Gastrocnemius medialis (tissue), 4 donors: ENCODE results near the gene FGFBP2. TPM values are rescaled to one million over a fixed set of nuclear protein-coding genes. Genes with fewer than 3 reads are reported as not detected.

Experiments used
- ATAC-seq, 2 donors: fragments of 150-250 bp; one replicate each; pipeline ENCODE4 v1.9.1; 2016
- DNase-seq, 2 donors: peaks; one replicate each; pipeline ENCODE4 v3.0.0-alpha.2; 2019
- H3K27ac ChIP-seq, 4 donors: fragments of 200-600 bp; sonication (generic); 1 replicate in 1 of 4; 2 replicates in 3 of 4; pipeline ENCODE4 v1.5.1; 2016 to 2018; ENCODE audit warnings: mild to moderate bottlenecking in 2 of 4, moderate library complexity in 1 of 4
- H3K27me3 ChIP-seq, 3 donors: fragments of 200-600 bp; sonication (generic) in 2 of 3; 1 replicate in 1 of 3; 2 replicates in 2 of 3; pipeline versions ENCODE4 v1.5.1 to v1.6.0; 2016 to 2019; ENCODE audit warnings: mild to moderate bottlenecking in 1 of 3, moderate library complexity in 1 of 3
- H3K36me3 ChIP-seq, 2 donors: fragments of 200-600 bp; sonication (generic) in 1 of 2; one replicate each; pipeline ENCODE4 v1.5.1; 2017 to 2018
- H3K4me1 ChIP-seq, 2 donors: fragments of 200-600 bp; sonication (generic) in 1 of 2; one replicate each; pipeline ENCODE4 v1.5.1; 2016 to 2017; ENCODE audit warnings: mild to moderate bottlenecking in 2 of 2
- H3K4me3 ChIP-seq, 4 donors: fragments of 200-600 bp; sonication (generic) in 3 of 4; 1 replicate in 1 of 4; 2 replicates in 3 of 4; pipeline ENCODE4 v1.5.1; 2016 to 2019; ENCODE audit warnings: mild to moderate bottlenecking in 2 of 4
- H3K9me3 ChIP-seq, 3 donors: fragments of 200-600 bp; sonication (generic) in 2 of 3; 1 replicate in 1 of 3; 2 replicates in 2 of 3; pipeline ENCODE4 v1.5.1; 2016 to 2019
- CTCF ChIP-seq, 5 experiments: fragments of 450-650 bp in 3 of 5; fragments of 200-600 bp in 2 of 5; sonication (generic) in 2 of 5; IDR thresholded peaks in 4 of 5; conservative IDR thresholded peaks in 1 of 5; 1 replicate in 4 of 5; 2 replicates in 1 of 5; pipeline ENCODE4 v1.5.1; 2016 to 2019; ENCODE audit warnings: antibody characterized with exemption in 5 of 5, mild to moderate bottlenecking in 3 of 5, moderate library complexity in 3 of 5
- POLR2A ChIP-seq, 2 donors: fragments of 450-650 bp; IDR thresholded peaks; one replicate each; pipeline ENCODE4 v1.6.1; 2017; ENCODE audit warnings: antibody characterized with exemption in 2 of 2, mild to moderate bottlenecking in 2 of 2, moderate library complexity in 2 of 2
- in situ Hi-C, 4 donors: fragments of 200-750 bp; cut with MboI; loops; one replicate each; pipeline versions ENCODE4 v1.15.0 to v1.8.0; 2017; ENCODE audit warnings: low sequenced_read_pairs in 4 of 4
- intact Hi-C: fragments of 100-400 bp; cut with DNase I; formaldehyde crosslinking; loops from one replicate; pipeline ENCODE4 v1.15.1; 2023; ENCODE audit warnings: low total_unique reads
- total RNA-seq, 4 donors: library from RNA; depleted of rRNA; stranded (reverse); fragments of >200 nt; gene quantifications; one replicate each; pipeline versions ENCODE4 v1.1.0 to v1.2.3, GENCODE V29; 2016

FGFBP2 gene
- total RNA-seq, 4 donors from 2014 or later = 0.31 to 2.9 (median 1.1) TPM; not detected in 1

- DNase-seq = peak in 1 of 2 donors; percentile 49
- intact Hi-C loops = no loop called here
- H3K27me3 ChIP-seq = no peaks in the 10 kb centered on the region
- H3K4me1 ChIP-seq = no peaks in the 10 kb centered on the region
- no peaks in the 10 kb centered on the region for H3K9me3 ChIP-seq
- peak overlapping the region in 1 of 4 donors; percentile 20 for H3K4me3 ChIP-seq
- peak in 1 of 2 donors; percentile 98 for ATAC-seq
- in situ Hi-C loops = loop anchor here in 1 of 4 donors (25.0 kb wide), 1 partner anchor 502 kb away; no protein-coding TSS in a partner anchor
- TF ChIP-seq POLR2A (IDR thresholded peaks at IDR 0.05) = no peak
- TF ChIP-seq CTCF (IDR thresholded peaks at IDR 0.05 in 4 of 5, conservative IDR thresholded peaks at IDR 0.05 in 1 of 5) = no peak
- no peaks in the 10 kb centered on the region for H3K36me3 ChIP-seq
- H3K27ac ChIP-seq = no peak overlapping the region
Measured at GRCh38 chr4:15989424-15989823, 26.4 kb upstream of the FGFBP2 start.

DNA sequence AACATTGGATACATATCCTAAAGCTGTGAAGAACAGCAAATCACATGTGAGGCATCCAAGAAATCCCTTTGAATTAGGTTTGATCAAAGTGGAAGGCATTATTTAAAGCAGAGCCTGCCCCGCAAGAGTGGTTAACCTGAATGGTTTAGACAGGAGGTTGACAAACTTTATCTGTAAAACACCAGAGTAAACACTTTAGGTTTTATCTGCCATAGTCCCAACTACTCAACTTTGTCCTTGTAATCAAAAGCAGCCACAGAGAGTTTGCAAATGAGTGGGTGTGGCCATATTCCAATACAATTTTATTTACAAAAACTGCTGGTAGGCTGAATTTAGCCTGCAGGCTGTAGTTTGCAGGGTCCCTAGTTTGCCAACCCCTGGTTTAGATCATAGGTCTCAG lies 25.2 kb upstream of the FGFBP2 start:
- H3K36me3 ChIP-seq = no peaks in the 10 kb centered on the region
- in situ Hi-C loops (loop anchor here in 1 of 4 donors (25.0 kb wide), 1 partner anchor 501 kb away; no protein-coding TSS in a partner anchor), intact Hi-C loops (no loop called here)
- H3K4me1 ChIP-seq = no peaks in the 10 kb centered on the region
- DNase-seq = no peak
- ATAC-seq = no peak
- no peak overlapping the region for H3K27ac ChIP-seq
- no peaks in the 10 kb centered on the region for H3K27me3 ChIP-seq
- H3K9me3 ChIP-seq = no peaks in the 10 kb centered on the region
- TF ChIP-seq POLR2A (IDR thresholded peaks at IDR 0.05) = no peak
- TF ChIP-seq CTCF (IDR thresholded peaks at IDR 0.05 in 4 of 5, conservative IDR thresholded peaks at IDR 0.05 in 1 of 5) = no peak
- H3K4me3 ChIP-seq = no peak overlapping the region

DNA sequence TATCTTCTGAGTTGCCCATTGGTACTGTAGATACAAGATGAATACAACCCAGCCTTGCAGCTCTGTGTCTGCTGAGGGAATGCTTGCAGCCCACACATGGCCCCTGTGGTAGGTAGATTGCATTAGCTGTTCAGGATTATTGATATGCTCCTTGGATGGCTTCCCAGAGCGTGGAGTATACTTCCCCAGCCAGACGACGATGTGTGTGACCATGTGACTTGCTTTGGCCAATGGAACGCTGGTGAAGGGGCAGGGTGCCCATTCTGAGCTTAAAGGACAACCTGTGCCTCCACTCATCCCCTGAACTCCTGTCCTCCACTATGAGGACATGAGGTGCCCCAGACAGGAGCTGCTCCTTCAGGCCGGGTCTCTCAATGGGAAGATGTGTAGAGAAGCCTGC lies 23.9 kb upstream of the FGFBP2 start:
- Histone ChIP-seq H3K4me1 (no peaks in the 10 kb centered on the region), H3K36me3 (no peaks in the 10 kb centered on the region), H3K4me3 (no peak overlapping the region), H3K9me3 (no peaks in the 10 kb centered on the region), H3K27ac (no peak overlapping the region), H3K27me3 (no peaks in the 10 kb centered on the region)
- TF ChIP-seq POLR2A (IDR thresholded peaks at IDR 0.05) = no peak
- no peak for TF ChIP-seq CTCF (IDR thresholded peaks at IDR 0.05 in 4 of 5, conservative IDR thresholded peaks at IDR 0.05 in 1 of 5)
- ATAC-seq = no peak
- in situ Hi-C loops = loop anchor here in 1 of 4 donors (25.0 kb wide), 1 partner anchor 500 kb away; no protein-coding TSS in a partner anchor
- intact Hi-C loops = no loop called here
- no peak for DNase-seq

- no peaks in the 10 kb centered on the region for H3K4me1 ChIP-seq
- intact Hi-C loops (no loop called here), in situ Hi-C loops (loop anchor here in 1 of 4 donors (25.0 kb wide), 1 partner anchor 496 kb away; no protein-coding TSS in a partner anchor)
- ATAC-seq = no peak
- no peaks in the 10 kb centered on the region for H3K9me3 ChIP-seq
- H3K27ac ChIP-seq = no peak overlapping the region
- H3K27me3 ChIP-seq = no peaks in the 10 kb centered on the region
- DNase-seq = no peak
- H3K36me3 ChIP-seq = no peaks in the 10 kb centered on the region
- no peak overlapping the region for H3K4me3 ChIP-seq
- no peak for TF ChIP-seq CTCF (IDR thresholded peaks at IDR 0.05 in 4 of 5, conservative IDR thresholded peaks at IDR 0.05 in 1 of 5)
Measured at GRCh38 chr4:15983610-15984009, 20.6 kb upstream of the FGFBP2 start.
